AG09309 (cell line): Measurements from ENCODE around the gene ARHGAP6.

Experiments used
- DNase-seq: peaks from one replicate; pipeline ENCODE4 v3.0.0-alpha.2; 2010; ENCODE audit warnings: low read depth
- H3K4me3 ChIP-seq: 2 replicates; pipeline ENCODE4 v1.5.1; 2011; ENCODE audit warnings: mild to moderate bottlenecking, low read depth, low read length, moderate library complexity; ENCODE audit not compliant: control insufficient read depth
- TF ChIP-seq, protein P1 (sequence below): IDR thresholded peaks from 2 replicates; pipeline ENCODE4 v1.5.1; 2011; ENCODE audit warnings: mild to moderate bottlenecking, low read depth, low read length, inconsistent platforms; ENCODE audit not compliant: insufficient read depth, control insufficient read depth; ENCODE audit errors: missing control alignments

Gene ARHGAP6

DNA sequence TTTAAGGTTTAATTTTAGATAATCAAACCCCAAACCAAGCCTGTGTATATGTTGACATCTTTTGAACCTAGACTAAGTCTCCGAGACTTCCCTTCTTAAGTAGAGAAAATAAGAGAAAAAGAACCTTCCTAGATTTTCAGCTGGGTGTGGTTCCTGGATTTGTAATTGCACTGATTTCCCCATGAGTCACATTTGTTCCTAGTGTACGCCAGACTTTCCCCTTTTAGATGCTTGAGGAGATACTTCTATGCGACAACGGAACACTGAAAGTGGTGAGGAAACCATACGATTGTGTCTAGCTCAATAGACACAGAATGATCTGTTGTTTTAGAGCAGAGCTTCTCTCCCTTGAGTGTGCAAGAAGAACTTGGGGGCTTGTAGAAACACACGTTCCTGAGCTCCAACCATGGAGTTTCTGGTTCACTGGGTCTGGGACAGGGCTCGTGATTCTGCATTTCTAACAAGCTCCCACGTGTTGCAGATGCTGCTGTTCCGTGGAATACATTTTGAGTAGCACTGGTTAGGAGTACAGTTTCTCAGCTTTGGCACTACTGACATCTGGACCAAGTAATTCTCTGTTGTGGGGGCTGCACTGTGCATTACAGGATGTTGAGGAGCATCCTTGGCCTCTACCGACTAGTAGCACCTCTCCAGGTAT lies 285.4 kb downstream of the ARHGAP6 start:
- DNase-seq, result no peak
- TF ChIP-seq, protein P1, sequence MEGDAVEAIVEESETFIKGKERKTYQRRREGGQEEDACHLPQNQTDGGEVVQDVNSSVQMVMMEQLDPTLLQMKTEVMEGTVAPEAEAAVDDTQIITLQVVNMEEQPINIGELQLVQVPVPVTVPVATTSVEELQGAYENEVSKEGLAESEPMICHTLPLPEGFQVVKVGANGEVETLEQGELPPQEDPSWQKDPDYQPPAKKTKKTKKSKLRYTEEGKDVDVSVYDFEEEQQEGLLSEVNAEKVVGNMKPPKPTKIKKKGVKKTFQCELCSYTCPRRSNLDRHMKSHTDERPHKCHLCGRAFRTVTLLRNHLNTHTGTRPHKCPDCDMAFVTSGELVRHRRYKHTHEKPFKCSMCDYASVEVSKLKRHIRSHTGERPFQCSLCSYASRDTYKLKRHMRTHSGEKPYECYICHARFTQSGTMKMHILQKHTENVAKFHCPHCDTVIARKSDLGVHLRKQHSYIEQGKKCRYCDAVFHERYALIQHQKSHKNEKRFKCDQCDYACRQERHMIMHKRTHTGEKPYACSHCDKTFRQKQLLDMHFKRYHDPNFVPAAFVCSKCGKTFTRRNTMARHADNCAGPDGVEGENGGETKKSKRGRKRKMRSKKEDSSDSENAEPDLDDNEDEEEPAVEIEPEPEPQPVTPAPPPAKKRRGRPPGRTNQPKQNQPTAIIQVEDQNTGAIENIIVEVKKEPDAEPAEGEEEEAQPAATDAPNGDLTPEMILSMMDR, result no peak
- no peak overlapping the region for H3K4me3 ChIP-seq

DNA sequence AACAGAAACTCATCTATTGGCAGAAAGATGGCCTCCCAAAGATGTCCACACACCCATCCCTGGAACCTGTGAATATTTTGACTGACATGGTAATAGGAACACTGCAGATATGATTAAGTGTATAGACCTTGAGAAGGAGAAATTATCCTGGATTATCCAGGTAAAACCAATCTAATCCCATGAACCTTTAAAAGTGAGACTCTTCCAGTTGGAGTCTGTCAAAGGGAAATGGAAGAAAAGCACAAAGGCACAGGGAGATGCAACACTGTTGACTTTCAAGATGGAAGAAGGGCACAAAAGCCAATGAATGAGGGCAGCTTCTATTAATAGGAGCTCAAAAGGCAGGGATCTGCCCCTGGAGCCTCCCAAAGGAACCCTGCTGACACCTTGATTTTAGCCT lies 289.6 kb downstream of the ARHGAP6 start:
- no peak for DNase-seq
- TF ChIP-seq, protein P1, result no peak
- no peak overlapping the region for H3K4me3 ChIP-seq

DNA sequence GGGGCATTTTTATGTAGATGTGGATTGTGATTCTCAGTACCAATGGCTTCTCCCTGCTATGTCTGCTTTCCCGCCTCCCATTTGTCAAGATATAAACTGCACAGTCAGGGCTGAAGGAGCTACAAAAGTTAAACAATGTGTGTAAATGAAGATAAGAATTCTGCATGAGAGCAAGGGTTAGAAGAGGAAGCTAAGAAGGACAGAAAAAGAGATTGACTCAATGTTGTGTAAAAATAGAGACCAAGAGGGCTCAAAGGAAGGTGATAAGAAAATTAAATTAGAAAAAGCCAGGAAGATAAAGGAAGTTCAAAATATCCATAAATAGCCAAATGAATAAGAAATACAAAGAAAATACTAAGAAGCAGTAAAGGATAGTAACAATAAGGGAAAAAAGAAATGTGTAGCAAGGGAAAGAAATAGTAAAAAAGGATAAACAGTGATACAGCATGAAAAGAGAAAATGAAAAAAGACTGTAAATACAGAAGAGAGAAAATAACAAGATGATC lies 290.1 kb downstream of the ARHGAP6 start:
- no peak for DNase-seq
- TF ChIP-seq, protein P1, result no peak
- no peak overlapping the region for H3K4me3 ChIP-seq

DNA sequence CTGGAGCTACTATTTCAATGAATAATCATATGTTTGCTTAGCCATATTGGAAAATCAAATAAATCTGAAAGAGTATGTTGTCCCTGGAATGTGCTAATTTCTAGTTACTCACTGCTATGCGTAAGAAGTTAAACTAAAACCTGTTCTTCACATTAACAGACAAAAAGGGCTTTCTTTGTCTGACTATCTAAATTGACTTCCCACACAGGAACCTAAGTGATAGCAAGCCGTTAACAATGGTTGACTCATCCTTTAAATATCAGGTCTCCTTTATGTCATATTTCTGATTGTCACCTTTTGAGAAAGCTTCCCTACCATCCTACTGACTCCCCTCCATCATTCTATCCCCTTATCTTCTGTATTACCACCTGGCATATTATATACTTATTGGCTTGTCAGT lies 291.1 kb downstream of the ARHGAP6 start:
- no peak for DNase-seq
- TF ChIP-seq, protein P1, result no peak
- no peak overlapping the region for H3K4me3 ChIP-seq

DNA sequence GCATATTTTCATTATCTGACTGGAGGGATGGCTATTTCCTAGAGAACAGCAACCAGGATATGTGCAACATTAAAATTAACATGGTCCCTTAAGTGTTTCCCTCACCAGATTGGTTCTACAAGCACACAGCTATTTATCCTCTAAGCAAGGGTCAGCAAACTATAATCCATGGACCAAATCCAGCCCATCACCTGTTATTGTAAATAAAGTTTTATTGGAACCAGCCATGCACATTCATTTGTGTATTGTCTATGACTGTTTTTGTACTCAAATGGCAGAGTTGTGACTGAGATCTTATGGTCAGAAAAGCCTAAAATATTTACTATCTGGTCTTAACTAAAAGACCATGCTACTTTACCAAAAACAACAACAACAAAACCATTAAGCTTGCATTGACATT lies 294.6 kb downstream of the ARHGAP6 start:
- no peak overlapping the region for H3K4me3 ChIP-seq
- TF ChIP-seq, protein P1, result no peak
- no peak for DNase-seq

DNA sequence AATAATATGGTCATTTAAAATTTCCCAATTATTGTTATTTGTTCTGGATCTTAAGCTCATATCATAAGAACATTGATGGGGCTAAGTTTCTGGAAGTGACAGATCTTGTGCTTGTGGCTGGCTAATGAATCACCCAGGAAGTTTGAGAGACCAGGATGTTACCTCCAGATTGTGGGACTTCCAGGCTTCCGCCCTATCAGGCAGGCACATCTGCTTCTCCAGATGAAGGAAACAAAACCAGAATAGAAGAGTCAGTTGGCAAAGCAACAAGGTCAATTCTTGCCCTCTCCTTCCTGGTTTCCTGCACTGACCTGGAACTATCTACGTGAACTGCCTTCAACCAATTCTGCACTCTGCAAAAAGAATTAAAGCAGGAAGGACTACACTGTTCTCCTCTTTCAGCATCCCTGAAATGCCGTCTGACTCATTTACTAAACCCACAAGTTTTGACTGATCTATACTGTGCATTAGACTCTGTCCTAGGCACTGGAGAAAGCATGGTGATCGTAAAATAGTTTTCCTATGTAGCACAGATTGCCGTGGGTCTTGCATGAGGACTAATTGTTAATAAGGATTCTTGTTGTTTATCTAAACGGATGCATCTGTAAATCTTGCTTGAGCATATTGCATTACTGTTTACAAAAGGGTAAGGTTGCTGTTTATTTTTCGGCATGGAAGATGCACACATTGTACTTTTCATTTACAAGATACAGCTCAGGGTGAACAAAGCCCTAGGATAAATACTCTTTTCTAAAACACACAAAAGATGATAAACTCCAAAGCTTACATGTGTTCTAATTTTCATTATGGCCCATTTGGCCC lies 297.9 kb downstream of the ARHGAP6 start:
- H3K4me3 ChIP-seq, result no peak overlapping the region
- TF ChIP-seq, protein P1, result no peak
- DNase-seq, result no peak
